ENCODE measurements around the gene USP2. TPM values are rescaled to one million over a fixed set of nuclear protein-coding genes. Genes with fewer than 3 reads are reported as not detected.

USP2 gene
- polyA plus RNA-seq, 12 donors, result 15.6 to 62.9 (median 46.7) TPM; not detected in 1

DNA sequence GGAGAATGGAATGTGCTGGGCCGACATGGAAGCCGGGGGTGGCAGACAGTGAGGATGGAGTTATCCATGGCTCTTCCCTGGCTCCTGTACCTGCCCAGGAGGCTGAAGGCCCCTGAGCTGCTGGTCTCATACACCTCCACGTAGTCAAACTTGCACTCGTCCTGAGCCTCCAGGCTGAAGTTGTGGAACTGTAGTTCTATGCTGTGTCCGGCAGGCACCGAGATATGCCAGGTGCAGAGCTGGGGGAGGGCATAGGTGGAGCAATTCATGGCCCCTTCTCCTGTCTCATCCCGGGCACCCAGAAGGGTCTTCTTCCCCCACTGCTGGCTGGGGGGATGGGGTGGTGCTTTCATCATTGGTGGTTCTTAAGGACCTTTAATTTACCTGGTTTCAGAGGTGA, 37.8 kb downstream of the USP2 start:
- DNase-seq, result no peak

DNA sequence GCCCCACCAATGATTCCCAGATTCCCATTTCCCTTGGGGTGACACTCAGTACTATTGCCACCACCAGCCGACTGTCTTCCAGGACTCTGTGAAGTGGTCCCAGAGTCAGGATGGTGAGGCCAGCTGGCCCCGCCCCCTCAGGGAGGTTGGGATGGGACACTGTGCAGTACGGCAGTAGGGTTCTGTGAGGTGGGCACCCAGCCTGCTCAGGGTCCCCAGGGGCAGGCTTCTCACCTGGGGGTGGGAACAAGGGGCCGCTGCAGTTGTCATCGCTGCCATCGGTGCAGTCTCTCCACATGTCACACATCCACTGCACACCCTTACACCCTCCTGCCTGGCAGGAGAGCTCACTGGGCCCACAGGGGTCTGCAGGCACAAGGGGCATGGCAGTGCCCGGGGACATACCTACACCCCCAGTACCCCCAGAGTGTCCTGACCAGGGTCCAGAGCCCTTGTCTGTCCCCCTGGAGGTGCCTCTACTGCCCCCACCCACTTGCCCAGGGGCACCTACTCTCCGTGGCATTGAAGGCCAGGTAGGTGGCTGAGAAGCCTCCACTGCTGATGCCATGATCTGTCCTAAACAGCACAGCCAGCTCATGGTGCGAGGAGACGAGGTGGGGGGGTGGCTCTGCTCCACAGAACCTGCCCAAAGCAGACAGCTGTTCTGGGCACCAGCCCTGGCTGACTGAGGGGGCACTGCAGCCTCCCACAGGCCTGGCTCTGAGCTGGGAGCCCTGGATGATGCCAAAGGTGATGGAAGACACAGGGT, 38.9 kb downstream of the USP2 start:
- no peak for DNase-seq

GRCh38 chr11:119342023-119342300, 39.5 kb downstream of the USP2 start:
- DNase-seq, result no peak

GRCh38 chr11:119341222-119342022, 40.1 kb downstream of the USP2 start:
- DNase-seq, result no peak

GRCh38 chr11:119340335-119341221, 40.9 kb downstream of the USP2 start, which contains the start of gene C1QTNF5:
TSS of gene C1QTNF5 (minus strand) at chr11:119340883. CDS start at chr11:119340397, 486 bp downstream.
- DNase-seq, result peak; percentile 90

- DNase-seq, result peak; percentile 80
Observed at GRCh38 chr11:119339589-119340334, 41.7 kb downstream of the USP2 start.

DNA sequence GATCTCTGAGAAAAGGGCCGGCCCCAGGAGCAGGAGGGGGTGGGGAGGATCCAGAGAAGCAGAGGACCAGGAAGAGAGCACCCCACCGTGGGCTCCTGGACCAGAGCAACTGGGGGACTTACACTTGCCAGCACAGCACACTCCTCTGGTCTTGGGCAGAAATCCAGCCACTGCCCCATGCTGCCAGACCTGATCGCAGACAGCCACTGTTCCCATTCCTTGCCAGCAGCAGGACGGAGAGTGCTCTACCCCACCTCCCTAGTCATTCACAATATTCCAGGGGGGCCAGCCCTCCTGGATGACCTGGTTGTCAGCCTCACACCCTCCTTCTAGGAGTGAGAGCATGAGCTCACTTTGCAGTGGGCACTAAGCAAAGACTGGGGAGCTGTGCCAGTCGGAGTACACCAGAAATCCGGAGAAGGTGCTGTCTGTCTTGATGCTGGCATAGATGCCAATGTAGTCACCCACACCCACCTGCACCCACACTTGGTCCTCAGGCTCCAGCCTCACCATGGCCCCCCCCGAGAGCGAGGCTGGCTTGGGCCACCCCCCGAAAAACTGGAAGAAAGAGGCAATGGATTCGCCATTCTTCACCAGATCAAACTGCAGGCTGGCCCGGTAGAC, 42.4 kb downstream of the USP2 start:
- DNase-seq, result no peak

GRCh38 chr11:119338318-119338890, 43.1 kb downstream of the USP2 start:
- DNase-seq, result peak; percentile 82

DNA sequence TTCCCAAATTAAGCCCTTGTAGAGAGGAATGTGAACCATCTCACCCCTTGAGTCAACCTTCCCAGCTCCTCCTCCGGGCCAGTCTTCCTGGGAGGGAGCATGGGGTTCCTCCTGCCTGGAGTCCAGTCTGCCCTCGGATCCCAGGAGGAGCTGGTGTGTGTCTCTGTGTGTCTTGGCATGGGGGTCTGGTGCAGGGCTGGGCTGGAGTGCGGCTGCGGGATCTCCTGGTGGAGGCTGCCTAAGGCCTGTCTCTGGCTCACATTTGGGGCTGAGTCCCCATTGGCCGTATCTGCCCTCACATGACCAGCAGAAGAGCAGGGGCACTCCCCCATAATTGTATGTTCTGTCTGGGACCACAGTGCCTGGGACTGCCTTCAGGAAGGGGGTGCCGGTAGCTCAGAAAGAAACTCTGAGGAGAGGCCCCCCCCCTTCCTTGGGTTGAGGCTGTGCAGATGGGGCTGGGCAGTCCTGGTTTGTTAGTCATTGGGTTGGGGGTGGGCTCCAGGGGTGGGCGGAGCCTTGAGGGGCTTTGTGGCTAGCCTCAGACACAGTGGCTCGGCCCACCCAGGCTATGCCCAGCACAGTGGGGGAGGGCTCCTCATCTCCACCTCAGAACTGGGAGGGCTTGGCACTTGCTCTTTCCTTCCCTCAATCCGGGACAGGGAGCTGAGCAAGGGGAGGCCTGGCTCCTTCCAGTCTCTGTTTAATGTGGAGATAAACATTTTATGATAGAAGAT, 43.7 kb downstream of the USP2 start:
- DNase-seq, result no peak

DNA sequence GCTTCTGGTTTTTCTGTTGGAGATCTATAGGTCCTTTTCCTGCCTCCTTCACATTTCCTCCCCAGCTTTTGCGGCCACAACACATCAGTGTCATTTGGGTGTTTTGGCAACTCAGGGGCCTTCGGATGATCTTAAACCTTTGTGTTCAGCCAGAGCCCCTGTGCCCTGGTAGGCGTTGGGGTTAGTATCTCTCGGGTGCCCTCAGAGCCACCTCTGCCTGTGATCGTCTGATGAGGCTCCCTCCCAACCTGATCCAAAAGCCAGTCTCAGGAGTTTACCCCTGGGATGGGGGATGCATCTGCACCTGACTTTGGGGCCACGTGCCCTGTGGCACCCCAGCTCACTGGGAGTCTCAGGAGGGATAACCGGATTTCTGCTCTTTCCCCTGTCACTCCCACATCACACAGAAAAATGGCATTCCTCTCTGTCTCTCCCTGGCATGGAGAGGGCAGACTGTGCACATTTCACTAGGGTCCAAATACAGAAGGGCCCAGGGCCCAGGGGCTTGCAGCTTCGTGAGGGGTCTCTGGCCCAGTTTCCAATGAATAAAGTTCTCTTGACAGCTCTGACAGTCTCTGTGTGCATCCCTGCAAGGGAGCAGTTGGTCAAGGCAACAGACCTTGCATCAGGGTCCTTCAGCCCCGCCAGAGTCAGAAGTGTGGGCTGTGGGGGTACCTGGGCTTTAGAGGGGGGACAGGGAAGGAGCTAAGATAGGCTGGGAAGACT, 44.6 kb downstream of the USP2 start:
- DNase-seq, result no peak

GRCh38 chr11:119335655-119336543, 45.6 kb downstream of the USP2 start:
- DNase-seq, result no peak

GRCh38 chr11:119335091-119335654, 46.3 kb downstream of the USP2 start:
- no peak for DNase-seq

DNA sequence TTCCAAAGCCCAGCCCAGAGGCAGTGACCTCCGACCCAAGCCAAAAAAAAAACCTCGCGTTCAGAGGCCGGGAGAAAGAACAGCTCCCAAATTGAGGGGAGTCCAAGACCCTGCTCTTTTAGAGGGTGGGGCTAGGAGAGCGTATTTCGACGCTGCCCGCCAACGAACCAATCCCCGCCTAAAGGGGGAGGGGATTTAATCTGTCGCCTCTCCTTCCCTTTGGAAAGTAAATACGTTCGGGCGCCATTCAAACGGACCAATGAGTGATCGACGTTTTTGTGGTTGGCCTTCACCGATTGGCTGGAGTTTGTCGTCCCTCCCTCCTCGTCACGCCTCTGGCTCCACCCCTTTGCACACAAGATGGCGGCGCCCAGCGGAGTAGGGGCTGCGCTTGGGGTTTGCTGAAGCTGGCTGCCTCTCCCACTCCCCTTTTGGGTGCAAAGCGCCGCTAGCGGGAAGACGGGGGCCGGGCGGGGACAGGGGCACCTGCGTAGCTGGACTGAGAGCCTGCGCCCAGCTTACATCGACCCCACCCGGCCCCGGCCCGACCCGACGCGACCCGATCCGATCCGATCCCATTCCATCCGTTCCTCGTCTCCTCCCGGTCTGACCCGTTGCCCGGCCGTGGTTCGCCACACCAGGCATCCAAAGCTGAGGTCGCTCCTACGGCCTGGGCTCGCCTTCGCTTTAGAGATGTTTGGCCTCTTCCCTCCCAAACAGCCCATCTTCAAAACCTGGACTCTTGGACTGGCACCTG, 47.1 kb downstream of the USP2 start, which contains the start of gene RNF26:
TSS of gene RNF26 (plus strand) at position 354 of the 757 bp plus-strand sequence. CDS start 596 bp downstream, outside the sequence.
- peak; percentile 98 for DNase-seq

DNA sequence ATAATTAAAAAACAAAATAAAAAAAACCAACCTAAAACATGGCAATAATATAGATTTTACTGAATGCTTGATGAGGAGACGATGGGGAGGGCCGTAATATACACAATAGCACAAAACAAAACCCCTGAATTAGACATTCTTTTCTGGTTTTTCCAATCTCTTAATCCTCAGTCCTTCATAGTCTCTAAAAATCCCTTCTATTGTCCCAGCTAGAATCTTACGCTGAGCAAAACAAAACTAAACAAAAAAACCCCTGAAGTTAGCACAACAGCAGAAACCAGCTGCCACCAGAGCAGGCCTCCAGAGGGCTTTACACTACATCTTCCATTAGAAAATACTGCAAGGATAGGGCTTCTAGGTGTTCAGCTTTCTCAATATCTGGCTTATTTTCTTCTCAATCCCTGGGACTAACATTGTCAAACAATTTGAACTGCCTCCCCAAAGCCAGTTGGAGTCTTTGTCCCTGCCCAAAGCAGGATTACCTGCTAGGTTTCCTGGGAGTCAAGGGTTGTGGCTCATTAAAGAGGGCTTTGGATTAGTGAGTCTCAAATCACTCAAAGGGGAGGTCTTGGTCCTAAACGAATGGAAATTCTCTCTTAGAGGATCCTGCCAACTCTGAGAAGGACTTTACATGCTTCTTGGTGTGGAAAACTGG, 49.3 kb downstream of the USP2 start:
- DNase-seq, result no peak

GRCh38 chr11:119330237-119330636, 51.3 kb downstream of the USP2 start:
- DNase-seq, result no peak

- no peak for DNase-seq
Observed at GRCh38 chr11:119329320-119329719, 52.2 kb downstream of the USP2 start.

Measured in muscle of arm (tissue), 12 donors.